GM10248 (cell line): ENCODE measurements around the gene ZNF654.

ENCODE experiments used
- CTCF ChIA-PET: fragments of 300-600 bp; sonication (Branson Sonifier 250); formaldehyde crosslinking; extraction: SDS; loops from one replicate; lab custom pipeline; 2021; ENCODE audit warnings: antibody characterized with exemption; lab: Yijun Ruan, JAX
- POLR2A ChIA-PET: fragments of 350-650 bp; sonication (Branson Sonifier 250); formaldehyde crosslinking; extraction: SDS; loops from one replicate; lab custom pipeline; 2020; ENCODE audit warnings: antibody characterized with exemption; lab: Yijun Ruan, JAX
- DNase-seq: peaks from one replicate; pipeline ENCODE4 v3.0.0; 2012; ENCODE audit errors: extremely low spot score
- CTCF ChIP-seq: IDR thresholded peaks from 2 replicates; pipeline ENCODE4 v1.5.1; 2012; ENCODE audit warnings: mild to moderate bottlenecking, low read depth; ENCODE audit errors: extremely low read depth, missing control alignments, control extremely low read depth

Gene ZNF654

DNA sequence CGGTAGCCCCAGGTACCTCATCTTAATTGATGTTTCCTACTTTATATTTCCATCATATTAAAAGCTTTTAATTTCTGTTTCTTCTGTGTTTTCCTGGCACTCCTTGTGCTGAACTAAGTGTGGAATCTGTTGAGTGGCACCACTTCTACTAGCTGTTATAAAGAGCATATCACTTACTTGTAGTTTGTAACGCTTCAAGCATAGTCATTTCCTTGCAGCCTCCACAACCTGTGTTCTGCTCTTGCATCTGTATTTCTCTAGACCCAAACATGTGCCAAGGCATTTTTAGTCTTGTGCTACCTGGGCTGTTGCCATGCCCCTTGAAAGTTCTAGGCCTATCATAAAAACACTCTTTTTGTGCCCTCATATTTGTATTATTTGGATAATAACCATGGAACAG lies 16.0 kb downstream of the ZNF654 start:
- ChIA-PET POLR2A (no interaction called here), CTCF (interaction anchor here (1.0 to 1.3 kb wide), 2 partner anchors 8 to 10 kb away, joined by 3 to 4 read pairs; no protein-coding TSS in a partner anchor)
- no peak for DNase-seq
- TF ChIP-seq CTCF: no peak

- TF ChIP-seq CTCF: no peak
- CTCF ChIA-PET: interaction anchor here (1.0 to 1.3 kb wide), 2 partner anchors 8 to 11 kb away, joined by 3 to 4 read pairs; no protein-coding TSS in a partner anchor
- POLR2A ChIA-PET: no interaction called here
- no peak for DNase-seq
These were observed 16.4 kb downstream of the ZNF654 start for GRCh38 chr3:88075497-88075896.

- ChIA-PET POLR2A (no interaction called here), CTCF (interaction anchor here (1.2 to 1.3 kb wide), 2 partner anchors 9 to 28 kb away, joined by 3 to 4 read pairs; no protein-coding TSS in a partner anchor)
- no peak for DNase-seq
- TF ChIP-seq CTCF: no peak
These were observed 17.7 kb downstream of the ZNF654 start for GRCh38 chr3:88076712-88077111.

GRCh38 chr3:88078932-88079331 lies 19.9 kb downstream of the ZNF654 start:
- POLR2A ChIA-PET: no interaction called here
- CTCF ChIA-PET: interaction anchor here (1.2 to 1.6 kb wide), 4 partner anchors 12 to 34 kb away, joined by 3 to 6 read pairs (median 5); no protein-coding TSS in a partner anchor
- no peak for DNase-seq
- no peak for TF ChIP-seq CTCF

DNA sequence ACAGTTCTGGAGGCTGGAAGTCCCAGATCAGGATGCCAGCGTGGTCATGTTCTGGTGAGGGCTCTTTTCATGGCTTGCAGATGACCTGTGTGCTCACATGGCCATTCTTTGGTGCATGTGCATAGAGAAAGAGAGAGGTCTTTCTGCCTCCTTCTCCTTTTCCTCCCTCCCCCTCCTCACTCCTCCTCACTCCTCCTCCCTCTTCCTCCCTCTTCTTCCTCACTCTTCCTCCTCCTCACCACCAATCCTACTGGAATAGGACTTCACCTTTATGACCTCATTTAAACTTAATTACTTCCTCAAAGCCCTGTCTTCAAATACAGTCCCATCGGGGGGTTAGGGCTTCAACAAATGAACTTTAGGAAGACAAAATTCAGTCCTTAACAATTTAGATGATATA lies 23.8 kb downstream of the ZNF654 start:
- POLR2A ChIA-PET: no interaction called here
- no peak for TF ChIP-seq CTCF

GRCh38 chr3:88084097-88084501 lies 25.0 kb downstream of the ZNF654 start:
- POLR2A ChIA-PET: no interaction called here

More for the DNA sequence above, 23.8 kb downstream of the ZNF654 start:
- CTCF ChIA-PET: interaction anchor here (1.6 kb wide), 1 partner anchor 9 kb away, joined by 5 read pairs; no protein-coding TSS in a partner anchor
- DNase-seq: no peak

More at GRCh38 chr3:88084097-88084501, 25.0 kb downstream of the ZNF654 start:
- CTCF ChIA-PET: interaction anchor here (1.4 to 2.6 kb wide), 4 partner anchors 10 to 29 kb away, joined by 4 to 9 read pairs (median 4); no protein-coding TSS in a partner anchor
- no peak for TF ChIP-seq CTCF
- DNase-seq: no peak
